Cardiac muscle cell (in vitro differentiated cells and primary cell): ENCODE measurements around the gene MNDA. TPM values are rescaled to one million over a fixed set of nuclear protein-coding genes. Genes with fewer than 3 reads are reported as not detected.

Experiments
- DNase-seq, 2 donors: peaks; one replicate each; pipeline versions ENCODE4 v3.0.0 to v3.0.0-alpha.2; 2010 to 2017; ENCODE audit warnings: low read depth in 1 of 2, low spot score in 1 of 2
- H3K27ac ChIP-seq: fragments of 200-600 bp; sonication (generic); 2 replicates; pipeline ENCODE4 v1.5.1; 2016
- H3K27me3 ChIP-seq: fragments of 200-600 bp; sonication (generic); 2 replicates; pipeline ENCODE4 v1.6.0; 2016; ENCODE audit warnings: control low read depth
- H3K36me3 ChIP-seq: fragments of 200-600 bp; sonication (generic); 2 replicates; pipeline ENCODE4 v1.5.1; 2016; ENCODE audit warnings: control low read depth
- H3K4me1 ChIP-seq: fragments of 200-600 bp; sonication (generic); 2 replicates; pipeline ENCODE4 v1.8.1; 2017; ENCODE audit warnings: low read depth, mild to moderate bottlenecking, mixed run types
- H3K4me3 ChIP-seq: fragments of 200-600 bp; sonication (generic); 2 replicates; pipeline ENCODE4 v1.5.1; 2016; ENCODE audit warnings: mild to moderate bottlenecking
- H3K9me3 ChIP-seq: fragments of 200-600 bp; sonication (generic); 2 replicates; pipeline ENCODE4 v1.5.1; 2017; ENCODE audit warnings: low read depth, mild to moderate bottlenecking, control low read depth
- polyA plus RNA-seq: library from polyadenylated mRNA; unstranded; fragments of >200 nt; fragmentation: Nextera tagmentation; extraction: Ambion mirVana; gene quantifications from 2 replicates; pipeline ENCODE4 v1.2.1, GENCODE V29; 2016
- total RNA-seq: library from RNA; depleted of rRNA; stranded (reverse); fragments of >200 nt; gene quantifications from 2 replicates; pipeline ENCODE4 v1.2.3, GENCODE V29; 2016
- TF ChIP-seq, protein P1 (sequence below): IDR thresholded peaks from 2 replicates; pipeline ENCODE4 v1.5.1; 2012; ENCODE audit warnings: low read depth, mild to moderate bottlenecking, low read length

The MNDA gene
- not detected in 2 replicates for total RNA-seq
- not detected in 2 replicates for polyA plus RNA-seq

DNA sequence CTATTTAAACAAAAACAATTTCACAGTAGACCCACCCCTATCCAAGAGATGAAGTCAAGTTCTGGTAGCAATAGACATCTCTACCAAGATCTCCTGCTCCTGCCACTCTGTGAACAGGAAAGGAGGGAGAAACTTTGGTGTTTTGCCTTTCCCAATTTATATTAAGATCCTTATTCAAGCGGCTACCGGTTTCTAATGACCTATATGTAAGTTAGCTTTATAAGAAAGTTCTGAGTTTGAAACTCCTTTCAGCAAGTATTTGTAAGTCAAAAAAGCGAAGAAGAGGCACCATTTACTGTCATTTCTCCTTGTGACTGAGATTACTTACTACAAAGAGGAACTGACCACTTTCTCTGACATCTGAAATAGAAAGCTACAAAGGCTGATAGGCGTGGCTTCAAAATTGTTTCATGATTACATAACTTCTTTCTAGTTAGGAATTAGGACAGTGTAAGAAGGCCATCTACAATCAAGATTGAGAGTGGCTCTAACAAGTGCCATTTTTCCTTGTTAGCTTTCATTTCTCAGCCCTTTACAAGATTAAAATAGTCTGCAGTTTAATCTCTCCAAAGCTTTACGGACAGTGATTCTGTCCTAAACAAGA lies at the start of gene MNDA:
Gene MNDA (plus strand): TSS at position 448 of the 604 bp plus-strand sequence. CDS start 10,803 bp downstream, outside the sequence.
- no peak within 1 kb of the TSS for H3K27ac ChIP-seq
- H3K4me3 ChIP-seq, result no peak within 1 kb of the TSS
- H3K27me3 ChIP-seq, result no peaks in the 10 kb centered on the region
- H3K4me1 ChIP-seq, result no peaks in the 10 kb centered on the region
- H3K9me3 ChIP-seq, result no peaks in the 10 kb centered on the region
- no peaks in the 10 kb centered on the region for H3K36me3 ChIP-seq
- DNase-seq, result no peak
- TF ChIP-seq, protein P1, sequence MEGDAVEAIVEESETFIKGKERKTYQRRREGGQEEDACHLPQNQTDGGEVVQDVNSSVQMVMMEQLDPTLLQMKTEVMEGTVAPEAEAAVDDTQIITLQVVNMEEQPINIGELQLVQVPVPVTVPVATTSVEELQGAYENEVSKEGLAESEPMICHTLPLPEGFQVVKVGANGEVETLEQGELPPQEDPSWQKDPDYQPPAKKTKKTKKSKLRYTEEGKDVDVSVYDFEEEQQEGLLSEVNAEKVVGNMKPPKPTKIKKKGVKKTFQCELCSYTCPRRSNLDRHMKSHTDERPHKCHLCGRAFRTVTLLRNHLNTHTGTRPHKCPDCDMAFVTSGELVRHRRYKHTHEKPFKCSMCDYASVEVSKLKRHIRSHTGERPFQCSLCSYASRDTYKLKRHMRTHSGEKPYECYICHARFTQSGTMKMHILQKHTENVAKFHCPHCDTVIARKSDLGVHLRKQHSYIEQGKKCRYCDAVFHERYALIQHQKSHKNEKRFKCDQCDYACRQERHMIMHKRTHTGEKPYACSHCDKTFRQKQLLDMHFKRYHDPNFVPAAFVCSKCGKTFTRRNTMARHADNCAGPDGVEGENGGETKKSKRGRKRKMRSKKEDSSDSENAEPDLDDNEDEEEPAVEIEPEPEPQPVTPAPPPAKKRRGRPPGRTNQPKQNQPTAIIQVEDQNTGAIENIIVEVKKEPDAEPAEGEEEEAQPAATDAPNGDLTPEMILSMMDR, result no peak

DNA sequence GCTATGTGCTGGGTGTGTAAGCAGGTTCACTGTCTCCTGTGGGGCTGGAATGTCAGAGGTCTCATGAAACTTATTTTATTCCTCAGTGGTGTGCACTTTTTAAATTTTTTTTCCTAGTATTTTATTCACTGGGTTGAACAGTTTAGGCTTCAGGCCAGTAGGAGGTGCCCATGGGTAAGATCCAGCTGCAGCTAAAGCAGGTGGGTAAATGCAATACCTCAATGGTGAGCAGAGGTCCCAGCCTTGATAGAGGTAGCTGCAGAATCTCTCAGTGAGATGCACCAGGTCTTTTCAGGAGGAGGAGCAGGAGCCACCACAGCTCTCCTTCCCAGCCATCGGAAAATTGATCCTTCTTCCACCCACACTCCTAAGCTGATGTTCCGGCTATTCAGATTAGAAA lies 37.5 kb upstream of the MNDA start:
- peak; percentile 3 to 6 for DNase-seq

DNA sequence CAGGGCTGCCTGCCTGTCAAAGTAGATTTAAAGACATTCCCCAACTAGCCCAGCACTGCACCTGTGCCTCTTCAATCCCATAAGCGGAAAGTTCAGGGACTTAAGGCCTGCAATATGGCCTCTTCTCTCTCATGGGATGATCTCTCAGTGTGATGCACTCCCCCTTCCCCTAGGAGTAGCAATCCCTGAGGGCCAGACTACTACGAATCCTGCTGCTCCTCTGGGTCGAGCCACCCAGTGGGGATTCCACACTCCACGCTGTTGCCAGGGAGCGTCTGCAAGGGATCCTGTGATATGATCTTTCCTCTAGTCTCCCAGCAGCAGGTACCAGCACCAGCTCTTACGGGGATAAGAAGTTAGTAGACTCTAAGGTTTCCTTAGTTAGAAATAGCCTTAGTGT lies 36.9 kb upstream of the MNDA start:
- Histone ChIP-seq H3K9me3 (no peaks in the 10 kb centered on the region), H3K36me3 (no peaks in the 10 kb centered on the region), H3K4me3 (no peak overlapping the region), H3K27ac (no peak overlapping the region), H3K27me3 (no peaks in the 10 kb centered on the region), H3K4me1 (no peaks in the 10 kb centered on the region)
- DNase-seq, result no peak
- TF ChIP-seq, protein P1, result no peak

More for the DNA sequence above, 37.5 kb upstream of the MNDA start:
- Histone ChIP-seq H3K4me1 (no peaks in the 10 kb centered on the region), H3K27ac (no peak overlapping the region), H3K9me3 (no peaks in the 10 kb centered on the region), H3K4me3 (no peak overlapping the region), H3K36me3 (no peaks in the 10 kb centered on the region), H3K27me3 (no peaks in the 10 kb centered on the region)
- TF ChIP-seq, protein P1, result peak; percentile 32

DNA sequence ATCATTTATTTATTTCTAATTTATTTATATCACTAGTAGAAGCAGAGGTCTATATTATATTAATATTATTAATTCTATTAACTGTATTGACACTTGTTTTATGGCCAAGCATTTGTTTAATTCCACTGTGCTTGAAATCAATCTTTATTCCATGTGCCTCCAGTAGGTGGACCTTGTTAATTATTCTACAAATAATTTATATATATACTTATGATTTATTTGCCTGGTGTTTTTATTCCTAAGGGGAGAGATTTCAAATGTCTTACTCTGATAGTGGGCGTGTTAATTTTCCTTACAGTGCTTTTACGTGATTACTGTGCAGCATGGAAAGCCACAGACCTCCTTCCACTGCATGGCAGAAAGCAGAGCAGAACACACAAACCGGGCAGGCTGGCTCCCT lies 32.6 kb upstream of the MNDA start:
- Histone ChIP-seq H3K9me3 (no peaks in the 10 kb centered on the region), H3K4me1 (no peaks in the 10 kb centered on the region), H3K27me3 (no peaks in the 10 kb centered on the region), H3K36me3 (no peaks in the 10 kb centered on the region), H3K27ac (no peak overlapping the region), H3K4me3 (no peak overlapping the region)
- TF ChIP-seq, protein P1, result no peak
- DNase-seq, result peak in 1 of 2 donors; percentile 5

DNA sequence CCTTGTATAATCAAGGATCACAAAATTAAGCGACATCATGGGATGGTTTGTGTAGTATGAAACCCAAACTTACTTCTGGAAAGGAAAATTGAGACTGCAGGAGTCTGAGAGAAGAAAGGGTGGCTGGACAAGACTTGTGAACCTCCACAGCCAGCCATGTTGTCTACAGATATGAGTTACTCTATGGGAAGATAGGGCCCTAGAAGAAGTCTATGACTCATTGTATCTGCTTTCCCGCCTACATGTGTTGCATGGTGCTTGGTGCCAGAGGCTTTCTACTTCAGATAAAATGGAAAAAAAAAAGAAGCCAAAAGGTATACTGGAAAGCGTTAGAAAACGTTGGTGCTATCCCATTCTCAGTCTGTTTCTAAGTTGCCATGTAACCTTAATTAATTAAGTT lies 31.5 kb upstream of the MNDA start:
- Histone ChIP-seq H3K9me3 (no peaks in the 10 kb centered on the region), H3K4me1 (no peaks in the 10 kb centered on the region), H3K27ac (no peak overlapping the region), H3K27me3 (no peaks in the 10 kb centered on the region), H3K4me3 (no peak overlapping the region), H3K36me3 (no peaks in the 10 kb centered on the region)
- TF ChIP-seq, protein P1, result no peak
- DNase-seq, result peak in 1 of 2 donors; percentile 2
